HT1080 (cell line): ENCODE results near the gene HMX2. TPM values are rescaled to one million over a fixed set of nuclear protein-coding genes. Genes with fewer than 3 reads are reported as not detected.

Experiments
- DNase-seq: peaks from one replicate; pipeline ENCODE4 v3.0.0-alpha.2; 2015; ENCODE audit warnings: low read depth
- total RNA-seq: library from RNA; depleted of rRNA; stranded (reverse); fragments of >200 nt; shearing (Covaris generic); gene quantifications from 2 replicates; pipeline ENCODE4 v1.2.3, GENCODE V29; 2014; rRNA removed

The HMX2 gene
- total RNA-seq, 1 experiment from 2014 or later, result 0.06 TPM

DNA sequence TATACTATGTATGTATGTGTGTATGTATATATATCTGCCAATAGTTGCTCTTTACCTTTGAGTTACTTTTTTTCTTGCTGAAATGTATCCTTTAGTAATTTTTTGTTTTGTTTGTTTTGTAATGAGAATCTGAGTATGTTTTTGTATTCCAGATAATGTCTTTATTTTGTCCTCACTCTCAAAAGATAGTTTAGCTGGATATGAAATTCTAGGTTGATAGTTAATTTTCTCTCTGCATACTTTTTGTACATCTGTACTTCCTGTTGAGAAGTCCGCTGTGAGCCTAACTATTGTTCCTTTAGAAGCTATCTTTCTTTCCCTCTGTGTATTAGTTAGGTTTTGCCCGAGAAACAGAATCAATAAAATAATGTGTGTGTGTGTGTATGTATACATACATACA is 35.8 kb downstream of the HMX2 start:
- no peak for DNase-seq

DNA sequence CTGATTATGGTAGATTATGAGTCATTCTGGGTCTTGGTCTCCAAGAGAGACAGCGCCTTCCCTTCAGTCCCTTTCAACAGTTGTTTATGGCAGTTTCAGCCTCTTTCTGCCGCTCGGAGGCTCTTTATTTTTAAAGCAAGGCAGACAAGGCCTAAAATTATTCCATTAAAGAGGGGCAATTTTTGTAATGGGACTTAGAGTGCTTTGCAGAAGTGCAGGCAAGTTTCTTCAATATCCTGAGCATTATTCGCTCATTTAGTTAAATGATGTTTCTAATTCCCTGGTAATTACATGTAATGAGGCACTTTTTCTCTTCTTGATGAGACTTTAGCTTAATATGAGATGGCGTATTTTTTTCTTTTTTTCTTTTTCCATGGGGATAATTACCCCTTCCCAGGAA is 39.8 kb downstream of the HMX2 start:
- DNase-seq, result no peak

DNA sequence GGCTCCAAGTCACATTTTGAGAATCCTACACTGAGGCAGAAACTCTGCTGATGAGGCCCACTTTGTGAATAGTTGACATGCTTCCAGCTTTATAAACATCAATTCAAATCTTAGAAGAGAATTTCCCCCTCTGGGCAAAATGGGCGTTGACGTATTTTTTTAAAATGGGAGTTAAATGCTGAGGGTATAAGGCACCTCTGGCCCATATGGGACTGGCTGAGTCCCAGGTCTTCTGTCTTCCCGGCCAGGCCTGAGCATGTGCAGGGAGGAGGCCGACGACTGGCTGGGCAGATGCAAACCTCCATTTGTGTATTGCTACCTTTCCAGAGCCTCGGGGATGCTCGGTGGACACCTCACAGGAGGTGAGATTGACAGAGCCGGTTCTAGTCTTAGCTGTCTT is 44.0 kb downstream of the HMX2 start:
- DNase-seq, result no peak

DNA sequence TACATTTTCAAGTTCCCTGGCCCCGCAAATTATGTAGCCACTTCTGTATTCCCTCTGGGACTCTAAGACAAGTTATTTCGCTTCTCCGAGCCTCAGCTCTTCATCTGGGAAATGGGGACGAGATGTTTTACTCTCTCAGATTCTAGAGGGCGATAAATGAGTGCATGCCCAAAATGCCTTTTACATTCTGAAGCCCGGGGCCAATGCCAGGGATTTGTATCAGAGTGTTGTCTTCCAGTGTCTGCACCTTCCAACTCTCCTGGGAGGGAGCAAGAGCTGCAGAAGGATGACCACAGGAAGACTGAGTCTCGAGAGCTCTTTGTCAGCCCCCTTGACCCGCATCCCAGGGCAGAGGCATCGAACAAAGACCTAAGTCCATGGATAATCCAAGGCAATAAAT is 46.1 kb downstream of the HMX2 start:
- no peak for DNase-seq

Other genes with a start within 250 kb of the HMX2 start
- gene FAM24A, start 237.5 kb upstream of the HMX2 start, total RNA-seq, result not detected in 2 replicates
- 8.1 and 9.4 TPM in 2 replicates for gene C10orf88, start 193.9 kb upstream of the HMX2 start, total RNA-seq
- gene PSTK, start 167.7 kb upstream of the HMX2 start, total RNA-seq, result 9.1 and 9.6 TPM in 2 replicates
- 4.2 and 5.4 TPM in 2 replicates for gene IKZF5, start 139.3 kb upstream of the HMX2 start, total RNA-seq
- 3.2 and 4.9 TPM in 2 replicates for gene ACADSB, start 139.1 kb upstream of the HMX2 start, total RNA-seq
- not detected in 2 replicates for gene HMX3, start 12.2 kb upstream of the HMX2 start, total RNA-seq
- 442 and 564 TPM in 2 replicates for gene BUB3, start 6.3 kb downstream of the HMX2 start, total RNA-seq